Endodermal cell (in vitro differentiated cells): ENCODE measurements around the gene SPPL2B. TPM values are rescaled to one million over a fixed set of nuclear protein-coding genes. Genes with fewer than 3 reads are reported as not detected.
"Not testable (repeated sequence)": the region's sequence is repeated elsewhere in the genome, so short reads cannot be mapped to it uniquely, and the experiment has no call there.

Experiments
- DNase-seq: peaks from one replicate; pipeline ENCODE4 v3.0.0-alpha.2; 2017
- H3K27ac ChIP-seq: 2 replicates; pipeline ENCODE4 v1.5.1; 2013; ENCODE audit warnings: mild to moderate bottlenecking, low read depth, low read length, moderate library complexity
- H3K27me3 ChIP-seq: 2 replicates; pipeline ENCODE4 v1.6.1; 2013; ENCODE audit warnings: mild to moderate bottlenecking, low read length, moderate library complexity; ENCODE audit not compliant: insufficient read depth, control insufficient read depth, poor library complexity, severe bottlenecking
- H3K36me3 ChIP-seq: 2 replicates; pipeline ENCODE4 v1.7.0; 2013; ENCODE audit warnings: mild to moderate bottlenecking, low read length, moderate library complexity; ENCODE audit not compliant: control insufficient read depth, insufficient read depth
- H3K4me1 ChIP-seq: one replicate; pipeline ENCODE4 v1.7.0; 2013; ENCODE audit warnings: low read length; ENCODE audit not compliant: control insufficient read depth, insufficient read depth
- H3K4me3 ChIP-seq: 2 replicates; pipeline ENCODE4 v1.5.1; 2013; ENCODE audit warnings: mild to moderate bottlenecking, low read length, moderate library complexity
- H3K9ac ChIP-seq: 2 replicates; pipeline ENCODE4 v1.6.1; 2013; ENCODE audit warnings: mild to moderate bottlenecking, low read length, moderate library complexity; ENCODE audit not compliant: poor library complexity, severe bottlenecking; ENCODE audit errors: extremely low read depth
- H3K9me3 ChIP-seq: 2 replicates; pipeline ENCODE4 v1.6.1; 2013; ENCODE audit warnings: mild to moderate bottlenecking, low read length, moderate library complexity; ENCODE audit not compliant: control insufficient read depth
- H3K27ac Mint-ChIP-seq: 2 replicates; pipeline ENCODE4 v1.8.0; 2020; ENCODE audit warnings: mixed read lengths
- H3K27me3 Mint-ChIP-seq: 2 replicates; pipeline ENCODE4 v1.8.0; 2021; ENCODE audit warnings: mild to moderate bottlenecking, mixed read lengths; ENCODE audit not compliant: insufficient read depth
- H3K36me3 Mint-ChIP-seq: 2 replicates; pipeline ENCODE4 v1.8.0; 2020; ENCODE audit warnings: low read depth, mixed read lengths
- H3K4me1 Mint-ChIP-seq: 2 replicates; pipeline ENCODE4 v1.8.0; 2020; ENCODE audit warnings: mixed read lengths
- H3K4me3 Mint-ChIP-seq: 2 replicates; pipeline ENCODE4 v1.8.0; 2020; ENCODE audit warnings: mild to moderate bottlenecking, moderate library complexity, mixed read lengths
- H3K9me3 Mint-ChIP-seq: 2 replicates; pipeline ENCODE4 v1.8.0; 2020; ENCODE audit warnings: mild to moderate bottlenecking, mixed read lengths
- WGBS, 2 experiments: methylation state at CpG; one replicate each; pipeline versions ENCODE4 v1.1.5 to v1.1.7; 2013; ENCODE audit warnings: missing lambda C conversion rate in 2 of 2, mixed read lengths in 1 of 2; ENCODE audit not compliant: insufficient coverage in 1 of 2, insufficient read length in 1 of 2; 5-methylcytosine and 5-hydroxymethylcytosine counted together
- total RNA-seq, 2 donors: library from RNA; stranded (reverse); fragmentation: NEBNext Ultra II Directional in 1 of 2; extraction: Animal tissue kit (Norgen Biotek cat#: 25700) in 1 of 2; gene quantifications; 2 replicates in 1 of 2; 3 replicates in 1 of 2; pipeline ENCODE4 v1.2.1, GENCODE V29; 2021
- TF ChIP-seq, protein P1 (sequence below): fragments of 200-600 bp; sonication (generic); conservative IDR thresholded peaks from 2 replicates; pipeline ENCODE4 v1.5.0; 2021; ENCODE audit warnings: antibody characterized with exemption, mild to moderate bottlenecking

SPPL2B gene
- total RNA-seq, 2 donors from 2014 or later = 115 to 118 TPM

DNA sequence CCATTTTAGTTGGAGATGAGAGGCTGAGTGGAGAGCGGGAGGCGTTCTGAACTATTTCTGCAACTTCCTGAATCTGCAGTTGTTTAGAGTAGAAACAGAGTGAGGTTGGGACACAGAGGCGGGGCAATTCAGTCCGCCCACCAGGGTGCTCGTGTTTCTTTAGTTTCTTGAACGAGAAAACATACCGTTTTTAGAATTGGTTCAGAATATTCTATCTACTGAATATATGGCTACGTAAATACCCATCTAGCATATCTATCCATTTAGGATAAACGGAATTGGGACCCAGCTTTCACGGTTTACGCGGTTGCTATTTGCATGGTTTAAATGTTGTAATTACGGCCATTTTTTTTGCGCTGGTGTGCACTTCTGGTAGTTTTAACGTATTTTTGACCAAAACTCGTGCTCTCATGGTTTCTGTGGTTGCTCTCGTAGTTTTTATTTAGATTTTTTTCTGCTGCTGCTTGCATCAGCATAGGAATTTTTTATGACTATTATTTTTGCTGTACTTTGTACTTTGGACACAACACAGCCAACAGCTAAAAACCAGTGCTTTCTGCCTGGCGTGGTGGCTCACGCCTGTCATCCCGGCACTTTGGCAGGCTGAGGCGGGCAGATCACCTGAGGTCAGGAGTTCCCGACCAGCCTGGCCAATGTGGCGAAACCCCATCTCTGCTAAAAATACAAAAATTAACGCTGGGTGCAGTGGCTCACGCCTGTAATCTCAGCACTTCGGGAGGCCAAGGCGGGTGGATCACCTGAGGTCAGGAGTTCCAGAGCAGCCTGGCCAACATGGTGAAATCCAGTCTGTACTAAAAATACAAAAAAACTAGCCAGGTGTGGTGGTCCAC is 66.2 kb downstream of the SPPL2B start:
- no peak overlapping the region for H3K9ac ChIP-seq
- no peak overlapping the region for H3K4me3 Mint-ChIP-seq
- H3K27ac Mint-ChIP-seq = no peak overlapping the region
- H3K27ac ChIP-seq = no peak overlapping the region
- WGBS, 2 experiments = 88 to 92% methylated on average over 22 to 27 of the region's 27 CpGs
- no peaks in the 10 kb centered on the region for H3K27me3 ChIP-seq
- H3K4me3 ChIP-seq = no peak overlapping the region
- H3K27me3 Mint-ChIP-seq = peaks cover 5% of the 10 kb centered on the region
- peaks cover 3% of the 10 kb centered on the region for H3K9me3 Mint-ChIP-seq
- TF ChIP-seq, protein P1, sequence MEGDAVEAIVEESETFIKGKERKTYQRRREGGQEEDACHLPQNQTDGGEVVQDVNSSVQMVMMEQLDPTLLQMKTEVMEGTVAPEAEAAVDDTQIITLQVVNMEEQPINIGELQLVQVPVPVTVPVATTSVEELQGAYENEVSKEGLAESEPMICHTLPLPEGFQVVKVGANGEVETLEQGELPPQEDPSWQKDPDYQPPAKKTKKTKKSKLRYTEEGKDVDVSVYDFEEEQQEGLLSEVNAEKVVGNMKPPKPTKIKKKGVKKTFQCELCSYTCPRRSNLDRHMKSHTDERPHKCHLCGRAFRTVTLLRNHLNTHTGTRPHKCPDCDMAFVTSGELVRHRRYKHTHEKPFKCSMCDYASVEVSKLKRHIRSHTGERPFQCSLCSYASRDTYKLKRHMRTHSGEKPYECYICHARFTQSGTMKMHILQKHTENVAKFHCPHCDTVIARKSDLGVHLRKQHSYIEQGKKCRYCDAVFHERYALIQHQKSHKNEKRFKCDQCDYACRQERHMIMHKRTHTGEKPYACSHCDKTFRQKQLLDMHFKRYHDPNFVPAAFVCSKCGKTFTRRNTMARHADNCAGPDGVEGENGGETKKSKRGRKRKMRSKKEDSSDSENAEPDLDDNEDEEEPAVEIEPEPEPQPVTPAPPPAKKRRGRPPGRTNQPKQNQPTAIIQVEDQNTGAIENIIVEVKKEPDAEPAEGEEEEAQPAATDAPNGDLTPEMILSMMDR = no peak
- no peak for DNase-seq
- H3K36me3 ChIP-seq = no peaks in the 10 kb centered on the region
- no peaks in the 10 kb centered on the region for H3K9me3 ChIP-seq
- H3K4me1 Mint-ChIP-seq = no peaks in the 10 kb centered on the region
- no peaks in the 10 kb centered on the region for H3K36me3 Mint-ChIP-seq
- H3K4me1 ChIP-seq = no peaks in the 10 kb centered on the region

- not testable (repeated sequence) for H3K4me1 ChIP-seq, H3K27me3 Mint-ChIP-seq, H3K4me1 Mint-ChIP-seq, H3K9me3 ChIP-seq, H3K4me3 Mint-ChIP-seq, H3K9me3 Mint-ChIP-seq, H3K27ac ChIP-seq, H3K27ac Mint-ChIP-seq, DNase-seq, H3K27me3 ChIP-seq, H3K36me3 ChIP-seq, H3K4me3 ChIP-seq, H3K9ac ChIP-seq, H3K36me3 Mint-ChIP-seq
- WGBS, 2 experiments = 96% methylated on average over 13 to 18 of the region's 18 CpGs
Observed at GRCh38 chr19:2395293-2395829, 66.9 kb downstream of the SPPL2B start.

- WGBS, 2 experiments = 90 to 94% methylated on average over 7 of the region's 7 CpGs
- not testable (repeated sequence) for H3K27ac ChIP-seq, H3K27ac Mint-ChIP-seq, H3K4me1 ChIP-seq, DNase-seq, H3K9ac ChIP-seq, H3K36me3 ChIP-seq, H3K4me3 ChIP-seq, H3K27me3 ChIP-seq, H3K9me3 Mint-ChIP-seq, H3K4me3 Mint-ChIP-seq, H3K36me3 Mint-ChIP-seq, H3K4me1 Mint-ChIP-seq, H3K9me3 ChIP-seq, H3K27me3 Mint-ChIP-seq
Observed at GRCh38 chr19:2397173-2397572, 68.7 kb downstream of the SPPL2B start.

DNA sequence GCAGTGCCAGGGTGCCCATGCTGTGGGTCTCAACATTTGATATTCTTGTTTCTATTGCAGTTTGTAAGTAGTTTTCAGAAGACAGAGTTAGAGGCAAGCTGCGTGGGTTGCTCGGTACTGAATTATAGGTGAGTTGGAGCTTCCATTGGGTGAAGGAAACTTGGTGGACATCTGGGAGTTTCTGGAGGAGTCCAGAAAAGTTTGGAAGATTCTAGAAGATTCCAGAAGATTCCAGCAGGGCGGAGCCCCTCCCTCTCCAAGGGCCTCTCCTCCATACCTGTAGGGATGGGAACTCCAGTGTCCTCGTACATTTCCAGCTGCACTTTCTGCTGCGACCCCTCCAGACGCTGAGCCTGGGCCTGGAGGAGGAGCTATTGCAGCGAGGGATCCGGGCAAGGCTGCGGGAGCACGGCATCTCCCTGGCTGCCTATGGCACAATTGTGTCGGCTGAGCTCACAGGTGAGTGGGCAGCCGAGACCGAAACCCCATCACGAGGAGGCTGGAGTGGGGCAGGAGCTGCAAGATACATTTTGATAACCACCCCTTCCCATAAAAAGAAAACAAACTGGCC is 70.3 kb downstream of the SPPL2B start:
- Mint-ChIP-seq H3K27me3 (peaks cover 3% of the 10 kb centered on the region), H3K9me3 (peaks cover 3% of the 10 kb centered on the region), H3K36me3 (no peaks in the 10 kb centered on the region), H3K4me3 (no peak overlapping the region), H3K4me1 (no peaks in the 10 kb centered on the region), H3K27ac (no peak overlapping the region)
- H3K4me3 ChIP-seq = no peak overlapping the region
- no peak overlapping the region for H3K27ac ChIP-seq
- no peaks in the 10 kb centered on the region for H3K9me3 ChIP-seq
- 89 to 90% methylated on average over 6 to 14 of the region's 14 CpGs for WGBS, 2 experiments
- TF ChIP-seq, protein P1 = no peak
- H3K36me3 ChIP-seq = no peaks in the 10 kb centered on the region
- no peaks in the 10 kb centered on the region for H3K4me1 ChIP-seq
- DNase-seq = no peak
- H3K9ac ChIP-seq = no peak overlapping the region
- no peaks in the 10 kb centered on the region for H3K27me3 ChIP-seq
